ENCODE measurements around the gene CERS6.

Gene CERS6

GRCh38 chr2:168684921-168685599 is 229.0 kb downstream of the CERS6 start:
- no peak for DNase-seq

GRCh38 chr2:168685600-168686451 is 229.8 kb downstream of the CERS6 start:
- no peak for DNase-seq

DNA sequence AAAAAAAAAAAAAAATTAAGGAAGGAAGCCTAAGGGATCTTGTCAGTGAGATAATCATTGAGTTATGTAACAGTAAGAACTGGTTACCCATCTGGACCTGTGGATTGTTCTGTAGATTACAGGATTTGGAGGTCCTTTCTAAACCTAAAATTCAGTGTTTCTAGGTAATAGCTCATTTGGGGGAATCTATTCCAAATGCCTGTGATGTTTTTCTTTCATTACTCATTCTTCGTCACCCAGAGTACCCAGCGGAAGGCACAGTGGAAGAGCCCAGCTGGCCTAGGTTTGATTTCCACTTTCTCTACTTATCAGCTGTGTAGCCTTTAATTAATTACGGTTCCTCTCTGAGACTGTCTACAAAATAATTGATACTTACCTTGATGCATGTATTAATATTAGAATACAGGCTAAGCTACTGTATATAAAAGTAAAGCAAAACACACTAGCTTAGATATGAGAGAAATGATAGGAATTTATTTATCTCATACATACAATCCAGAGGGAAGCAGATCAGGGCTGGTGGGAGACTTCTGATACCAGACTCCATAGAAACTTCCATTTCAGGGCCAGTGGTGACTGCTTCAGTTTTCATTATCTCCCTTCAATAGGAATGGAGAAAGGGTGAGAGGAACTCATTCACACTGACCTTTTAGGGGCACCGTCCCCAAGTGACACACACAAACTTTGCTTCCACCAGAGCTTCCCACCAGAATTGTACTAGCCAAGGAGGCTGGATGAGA is 230.6 kb downstream of the CERS6 start:
- DNase-seq, result no peak

GRCh38 chr2:168687314-168687713 is 231.2 kb downstream of the CERS6 start:
- no peak for DNase-seq

GRCh38 chr2:168690381-168690885 is 234.4 kb downstream of the CERS6 start:
- DNase-seq, result no peak

DNA sequence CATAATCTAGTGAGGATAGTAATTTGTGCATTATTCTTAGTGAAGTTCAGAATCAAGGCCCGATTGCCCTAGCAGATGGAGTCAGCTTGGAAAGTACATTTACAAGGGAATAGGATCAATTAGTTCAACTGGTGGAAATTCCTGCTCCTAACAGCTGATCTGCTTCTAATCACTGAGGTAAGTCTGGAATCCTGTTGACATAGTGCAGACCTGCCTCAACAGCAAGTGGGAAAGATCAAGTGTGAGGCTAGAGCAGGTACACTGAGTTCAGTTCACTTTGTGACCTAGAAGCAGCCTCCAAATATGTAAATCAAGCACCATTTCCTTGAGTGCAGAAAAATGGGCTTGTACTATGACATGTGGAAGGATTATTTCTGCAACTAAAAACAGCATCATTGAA is 235.1 kb downstream of the CERS6 start:
- DNase-seq, result no peak

DNA sequence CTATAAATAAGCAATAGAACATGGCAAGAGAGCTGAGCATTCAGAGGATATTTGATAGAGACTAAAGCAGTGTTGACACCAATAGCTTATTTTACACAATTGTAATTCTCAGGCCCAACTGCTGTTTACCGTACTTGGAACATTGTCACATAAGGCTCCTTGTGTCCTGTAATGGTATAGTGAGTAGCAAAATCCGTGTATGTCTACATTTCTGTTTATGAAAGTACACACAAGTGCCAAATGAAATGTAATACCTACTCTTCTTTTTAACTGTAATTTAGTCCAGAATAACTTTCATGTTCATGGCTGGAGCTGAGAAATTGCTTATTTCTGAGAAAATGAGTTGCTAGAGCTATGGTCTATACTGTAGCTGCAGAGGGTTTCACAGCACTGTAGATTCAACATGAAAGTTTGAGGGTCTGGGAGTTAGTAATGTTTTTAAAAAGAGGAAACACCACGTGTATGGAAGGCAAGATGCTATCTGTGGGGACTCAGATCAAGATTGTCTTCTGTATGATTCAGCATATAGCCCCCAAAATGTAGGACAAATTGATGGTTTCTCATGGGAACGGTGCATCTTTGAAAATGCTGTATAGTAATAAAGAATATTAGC is 236.2 kb downstream of the CERS6 start:
- DNase-seq, result no peak

- DNase-seq, result no peak
These were observed 238.1 kb downstream of the CERS6 start for GRCh38 chr2:168694173-168694572.

GRCh38 chr2:168694866-168695265 is 238.8 kb downstream of the CERS6 start:
- no peak for DNase-seq

GRCh38 chr2:168697668-168698121 is 241.6 kb downstream of the CERS6 start:
- DNase-seq, result no peak

DNA sequence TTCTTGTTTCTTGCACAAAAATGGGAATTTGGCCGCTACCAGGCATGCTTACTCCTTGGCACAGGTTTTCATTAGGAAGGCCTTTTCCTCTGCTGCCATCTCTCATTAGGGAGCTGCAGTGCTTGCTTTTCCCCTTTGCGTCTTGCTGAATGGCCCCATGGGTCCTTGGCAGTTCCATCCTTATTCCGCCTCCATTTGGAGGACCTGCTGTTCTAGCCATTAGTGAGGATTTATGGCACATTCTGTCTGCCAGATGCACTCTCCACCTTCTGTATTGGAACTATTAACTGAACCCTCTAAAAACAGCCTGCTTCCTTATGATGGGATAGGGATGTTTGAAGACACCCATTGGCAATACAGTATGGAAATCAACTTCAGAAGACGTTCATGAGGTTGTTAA is 242.9 kb downstream of the CERS6 start:
- no peak for DNase-seq

GRCh38 chr2:168699844-168700417 is 243.9 kb downstream of the CERS6 start:
- DNase-seq, result no peak

- DNase-seq, result peak; percentile 69
These were observed 244.7 kb downstream of the CERS6 start for GRCh38 chr2:168700615-168701245.

DNA sequence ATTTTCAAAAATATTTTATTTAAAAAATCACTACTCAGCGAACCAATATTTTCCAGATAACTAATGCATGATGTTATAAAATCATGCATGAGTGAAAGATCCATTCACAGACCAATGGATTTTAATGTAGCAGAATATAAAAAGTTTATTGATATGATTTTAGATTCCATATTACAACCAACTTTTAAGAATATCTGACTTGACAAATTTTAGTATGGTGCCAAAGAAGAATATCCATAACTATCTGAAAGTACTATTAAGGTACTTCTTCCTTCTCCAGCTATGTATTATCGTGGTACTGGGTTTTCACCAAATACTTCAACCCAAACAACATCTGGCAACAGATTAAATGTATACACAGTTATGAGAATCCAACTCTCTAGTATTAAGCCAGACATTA is 246.5 kb downstream of the CERS6 start:
- no peak for DNase-seq

DNA sequence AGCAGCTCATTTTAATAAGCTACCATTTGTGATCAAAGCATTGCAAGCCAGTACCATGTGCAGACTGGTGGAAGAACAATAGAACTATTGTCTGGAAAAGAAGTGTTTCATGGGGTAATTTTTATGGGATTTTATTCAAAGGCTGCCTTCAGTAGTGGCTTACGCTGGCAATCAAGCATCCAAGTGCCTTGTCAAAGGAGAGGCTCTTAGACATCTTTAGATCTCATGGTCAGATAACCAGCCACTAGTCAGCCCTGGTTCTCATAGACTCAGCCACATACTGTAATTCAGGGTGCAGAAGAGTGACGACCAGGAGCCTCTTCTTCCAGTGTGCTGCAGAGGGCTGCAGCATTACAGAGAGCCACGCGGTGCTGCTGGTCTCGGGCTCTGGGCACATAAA is 247.9 kb downstream of the CERS6 start:
- DNase-seq, result no peak

DNA sequence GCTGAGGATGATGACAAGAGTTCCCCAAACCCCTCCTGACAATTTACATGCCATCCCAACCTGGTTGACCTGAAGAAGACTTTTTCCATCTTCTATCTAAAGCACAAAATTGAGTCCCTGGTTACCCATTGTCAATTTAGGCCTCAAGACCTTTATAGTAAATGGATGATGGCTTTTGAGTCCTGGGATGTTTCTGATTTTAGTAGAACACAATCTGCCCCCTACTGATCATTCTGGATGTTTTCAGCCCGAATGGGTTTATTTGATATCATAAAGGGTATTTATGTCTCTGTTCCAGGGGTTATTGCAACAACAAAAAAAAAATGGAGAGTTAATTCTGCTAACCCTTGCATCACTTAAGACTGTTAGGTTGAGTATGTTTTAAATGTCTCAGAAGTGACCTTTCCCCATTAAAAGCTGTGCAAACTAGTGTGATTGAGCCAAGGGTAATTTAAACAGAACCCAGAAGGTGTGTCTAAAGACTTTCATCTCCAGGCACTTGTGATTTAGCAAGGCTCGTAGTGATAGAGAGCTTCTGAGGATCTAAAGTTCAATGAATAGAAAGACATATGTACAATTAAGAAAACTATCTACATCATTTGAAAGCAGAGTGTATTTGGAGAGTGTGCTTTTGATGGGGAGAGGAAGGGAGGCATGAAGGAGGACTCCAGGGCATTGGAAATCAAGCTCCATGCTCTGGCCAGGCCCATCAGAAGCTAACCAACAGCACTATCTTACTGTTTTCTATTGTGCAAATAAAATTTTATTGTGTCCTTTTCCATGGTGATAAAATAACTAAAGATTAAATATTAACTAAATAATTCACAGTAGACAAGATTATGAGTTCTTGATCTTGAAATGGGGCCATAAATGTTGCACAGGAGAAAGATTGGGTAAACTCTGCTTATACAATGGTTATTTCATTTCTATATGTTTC is 249.7 kb downstream of the CERS6 start:
- no peak for DNase-seq

DNA sequence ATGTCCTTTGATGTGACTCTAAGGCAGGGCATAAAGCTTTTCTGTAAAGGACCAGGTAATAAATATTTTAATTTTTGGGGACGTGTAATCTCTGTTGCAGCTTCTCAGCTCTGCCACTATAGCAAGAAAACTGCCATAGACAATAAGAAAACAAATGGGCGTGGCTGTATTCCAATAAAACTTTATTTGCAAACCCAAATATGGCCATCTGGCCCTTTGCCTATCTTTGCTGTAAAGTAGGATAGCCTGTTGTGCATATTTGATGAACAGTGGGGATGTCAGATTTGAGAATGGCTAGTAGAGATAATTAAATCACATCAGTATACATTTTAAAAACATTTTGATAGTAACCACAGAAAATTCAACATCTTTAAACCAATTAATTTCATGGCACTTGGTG is 250.7 kb downstream of the CERS6 start:
- no peak for DNase-seq

GRCh38 chr2:168708080-168708479 is 252.0 kb downstream of the CERS6 start:
- no peak for DNase-seq

DNA sequence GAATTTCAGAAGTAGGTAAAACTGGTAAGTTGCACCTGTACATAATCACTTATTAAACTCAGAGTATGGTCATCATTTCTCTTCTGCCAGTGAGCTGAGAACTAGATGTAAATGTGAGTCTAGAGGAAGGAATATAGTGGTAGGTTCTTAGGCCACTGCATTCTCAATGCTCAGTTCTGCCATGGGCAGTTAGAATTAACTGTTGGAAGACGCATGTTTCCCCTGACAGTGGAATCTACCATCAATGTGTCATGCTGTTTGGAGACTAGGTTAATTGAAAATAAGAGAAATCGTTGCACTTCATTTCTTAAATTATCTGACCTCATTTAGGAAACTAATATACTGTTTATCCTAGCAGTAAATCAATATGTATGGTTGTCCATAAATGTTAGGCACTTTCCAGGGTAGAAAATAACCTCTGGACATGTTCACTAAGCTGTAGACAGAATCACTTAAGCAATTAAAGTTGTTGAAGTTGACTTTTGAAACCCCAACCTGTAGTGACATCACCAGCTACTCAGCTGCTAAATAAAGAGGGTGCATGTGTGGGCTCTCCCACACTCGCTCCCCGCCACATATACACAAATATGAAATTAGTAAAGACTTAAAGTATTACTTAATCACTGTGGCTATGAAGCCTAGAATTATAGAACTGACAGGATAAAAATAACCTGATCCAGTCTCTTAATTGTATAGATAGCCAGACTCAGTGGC is 254.8 kb downstream of the CERS6 start:
- no peak for DNase-seq

DNA sequence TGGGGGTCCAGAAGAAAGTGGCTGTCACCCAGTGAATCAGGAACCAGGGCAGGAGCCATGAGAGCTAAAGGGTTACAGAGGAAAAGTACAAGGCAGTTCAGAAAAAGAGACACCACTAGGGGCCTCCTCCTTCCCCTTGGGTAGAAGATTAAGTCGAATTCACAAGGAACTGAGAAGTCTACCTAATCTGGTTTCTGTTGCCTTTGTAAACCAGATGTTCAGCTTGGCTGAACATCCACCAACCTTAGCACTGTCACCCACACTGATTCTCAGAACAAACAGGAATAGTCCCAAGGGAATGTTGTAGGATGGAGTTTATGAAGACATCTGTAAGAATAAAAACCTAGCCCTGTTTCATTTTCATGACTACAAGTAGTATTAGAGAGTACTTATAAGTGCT is 256.0 kb downstream of the CERS6 start:
- DNase-seq, result no peak
